HG03460 (cell line): Measurements from ENCODE around the gene PHACTR1.

Experiments used
- ATAC-seq: cut with Tn5 transposase; IDR thresholded peaks from one replicate; pipeline ENCODE4 v1.9.1; 2021; ENCODE audit not compliant: unreplicated experiment

The PHACTR1 gene

DNA sequence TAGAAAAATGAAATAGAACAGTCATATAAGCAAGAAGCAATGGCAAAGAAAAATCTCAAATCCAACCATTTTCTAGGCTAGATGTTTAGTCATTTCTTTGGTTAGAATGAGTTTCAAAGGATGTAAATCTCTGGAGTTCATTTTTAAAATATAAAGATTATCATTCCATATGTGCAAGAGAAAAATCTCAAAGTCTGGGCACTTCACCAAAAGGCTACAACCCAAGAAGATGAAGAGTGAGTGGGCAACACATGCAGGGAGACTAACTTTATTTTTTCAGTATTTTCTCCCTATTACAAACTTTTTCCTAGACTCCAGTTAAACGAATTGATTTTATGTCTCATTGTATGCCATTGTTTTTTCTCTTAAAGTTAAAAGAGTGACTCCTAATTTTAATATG, 83.6 kb downstream of the PHACTR1 start:
- no peak for ATAC-seq

GRCh38 chr6:12801141-12801540, 84.6 kb downstream of the PHACTR1 start:
- ATAC-seq: no peak

GRCh38 chr6:12802440-12802839, 85.9 kb downstream of the PHACTR1 start:
- no peak for ATAC-seq

DNA sequence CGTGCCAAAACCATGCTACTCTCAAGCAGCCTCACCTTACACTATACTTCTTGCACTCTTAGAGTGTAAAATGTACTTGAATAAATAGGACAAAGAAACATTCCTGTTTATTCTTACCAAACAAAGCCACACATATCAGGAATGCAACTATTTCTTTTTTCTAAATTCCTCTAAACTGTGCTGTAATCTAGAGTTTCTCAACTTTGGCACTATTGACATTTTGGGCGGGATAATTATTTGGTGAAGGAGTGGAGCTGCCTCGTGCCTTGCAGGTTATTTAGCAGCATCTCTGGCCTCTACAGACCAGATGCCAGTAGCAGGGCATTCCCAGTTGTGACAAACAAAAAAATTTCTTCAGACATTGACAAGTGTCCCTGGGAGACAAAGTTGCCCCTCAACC, 86.9 kb downstream of the PHACTR1 start:
- ATAC-seq: no peak

- no peak for ATAC-seq
Observed at GRCh38 chr6:12804952-12805645, 88.5 kb downstream of the PHACTR1 start.

DNA sequence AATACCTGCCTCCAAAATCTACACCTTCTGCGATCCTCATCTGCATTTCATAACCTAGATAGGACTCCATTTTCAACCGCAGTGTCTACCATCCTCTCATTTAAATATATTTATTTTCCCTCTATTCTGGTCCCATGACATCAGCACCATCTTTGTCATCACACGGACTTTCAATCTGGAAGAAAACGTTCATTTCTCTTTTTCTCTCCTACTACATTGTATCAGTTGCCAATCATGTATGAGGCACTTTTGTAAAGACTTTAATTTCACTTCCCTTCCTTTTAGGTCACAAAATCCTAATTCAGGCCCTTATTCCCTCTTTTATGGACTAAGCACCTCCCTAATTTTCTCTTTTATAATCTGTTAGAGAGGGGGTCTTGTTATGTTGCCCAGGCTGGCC, 89.6 kb downstream of the PHACTR1 start:
- ATAC-seq: no peak

DNA sequence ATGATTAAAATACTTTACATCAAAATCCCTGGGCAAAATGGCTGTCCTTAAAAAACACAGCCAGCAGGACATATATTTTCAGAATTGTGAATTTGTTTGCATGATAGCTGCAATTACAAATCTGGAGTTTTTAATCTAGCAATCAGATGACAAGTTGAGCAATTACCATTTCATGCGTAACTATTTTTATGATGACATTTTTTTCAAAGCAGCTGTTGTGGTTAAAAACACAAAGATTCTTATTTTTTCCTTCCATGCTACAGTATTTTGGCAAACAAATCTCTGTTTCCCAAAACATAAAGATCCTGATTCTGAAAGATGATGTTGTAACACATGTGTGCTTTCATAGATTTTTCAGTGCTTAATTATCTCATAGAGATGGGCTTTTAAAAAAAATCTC, 90.2 kb downstream of the PHACTR1 start:
- ATAC-seq: no peak

DNA sequence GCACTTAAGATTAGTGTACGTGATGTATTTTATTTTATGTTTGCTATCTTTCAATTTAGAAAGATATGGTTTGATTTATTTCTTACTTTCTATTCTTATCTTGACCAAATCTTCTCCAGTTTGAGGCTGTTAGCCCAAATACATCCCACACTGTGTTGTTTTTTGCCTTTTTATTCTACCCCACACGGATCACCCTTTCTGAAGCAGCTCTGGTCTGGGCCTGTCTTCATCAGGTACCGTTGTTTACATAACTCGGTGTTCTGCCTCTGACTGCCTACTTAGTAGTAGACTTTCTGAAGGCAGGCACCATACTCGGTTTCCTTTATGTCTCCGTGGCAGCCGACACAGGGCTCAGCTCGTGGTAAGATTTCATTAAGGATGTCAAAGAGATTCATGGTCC, 95.0 kb downstream of the PHACTR1 start:
- ATAC-seq: no peak

GRCh38 chr6:12813321-12813720, 96.8 kb downstream of the PHACTR1 start:
- no peak for ATAC-seq

- ATAC-seq: no peak
Observed at GRCh38 chr6:12814015-12814414, 97.4 kb downstream of the PHACTR1 start.

DNA sequence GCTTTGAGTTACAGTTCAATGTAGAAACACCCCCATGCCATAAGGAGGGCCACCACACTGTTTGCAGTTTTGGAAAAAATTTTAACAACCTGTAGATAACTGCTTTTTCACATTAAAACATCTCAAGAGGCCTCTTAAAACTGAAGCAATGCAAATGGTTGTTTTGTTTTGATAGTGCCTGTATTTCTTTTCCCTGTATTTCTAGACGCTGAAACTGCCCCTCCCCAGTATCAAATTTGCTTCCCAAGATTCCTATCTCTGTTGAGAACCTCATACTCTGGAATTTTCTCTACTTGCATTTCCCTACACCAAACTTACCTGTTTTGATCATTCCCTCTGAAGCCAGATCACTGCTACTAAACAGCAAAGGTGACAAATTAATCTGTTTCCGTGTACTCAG, 98.5 kb downstream of the PHACTR1 start:
- ATAC-seq: no peak

GRCh38 chr6:12815884-12816600, 99.5 kb downstream of the PHACTR1 start:
- ATAC-seq: no peak

DNA sequence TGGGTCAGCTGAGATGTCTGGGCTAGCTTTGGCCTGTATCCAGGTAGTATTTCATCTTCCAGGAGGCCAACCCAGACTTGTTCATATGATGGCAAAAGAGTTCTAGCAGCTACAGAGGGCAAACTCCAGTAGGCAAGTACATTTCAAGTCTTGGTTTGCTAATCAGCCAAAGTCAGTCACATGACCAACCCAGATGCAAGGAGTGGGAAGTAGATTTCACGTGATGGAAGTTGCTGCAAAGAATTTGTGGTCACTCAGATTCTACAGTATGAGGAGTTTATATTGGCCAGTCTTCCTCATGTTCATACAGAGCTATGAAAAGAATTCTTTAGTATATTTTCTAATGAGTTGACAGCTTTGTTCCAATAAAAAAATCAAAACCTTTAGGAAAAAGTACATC, 101.8 kb downstream of the PHACTR1 start:
- no peak for ATAC-seq

DNA sequence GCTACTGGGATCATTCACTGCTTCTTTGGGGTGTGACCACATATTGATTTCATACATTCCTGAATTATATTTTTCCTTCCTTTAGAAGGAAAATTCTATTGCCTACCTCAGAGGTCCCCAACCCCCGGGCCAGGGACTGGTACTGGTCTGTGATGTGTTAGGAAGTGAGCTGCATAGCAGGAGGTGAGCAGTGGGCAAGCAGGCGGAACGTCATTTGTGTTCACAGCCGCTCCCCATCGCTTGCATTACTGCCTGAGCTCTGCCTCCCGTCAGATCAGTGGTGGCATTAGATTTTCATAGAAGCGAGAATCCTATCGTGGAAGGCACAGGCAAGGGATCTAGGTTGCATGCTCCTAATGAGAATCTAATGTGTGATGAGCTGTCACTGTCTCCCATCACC, 107.3 kb downstream of the PHACTR1 start:
- no peak for ATAC-seq

DNA sequence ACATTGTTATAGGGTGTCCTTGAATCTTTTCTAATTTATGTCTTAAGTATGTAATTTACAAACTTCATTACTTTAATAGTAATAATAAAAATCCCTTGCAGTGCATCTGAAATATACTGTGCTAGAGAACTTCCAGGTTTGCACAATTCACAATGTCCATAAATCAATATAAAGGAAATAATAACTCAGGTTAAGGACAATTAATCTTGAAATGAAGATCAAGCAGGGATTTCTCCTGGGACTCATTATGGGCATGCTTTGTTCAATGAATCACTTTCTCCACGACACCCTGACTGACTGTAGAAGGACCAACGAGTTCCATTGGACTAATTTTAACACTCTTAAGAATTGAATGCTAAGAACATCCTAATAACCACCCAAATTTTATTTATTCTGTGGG, 110.0 kb downstream of the PHACTR1 start:
- no peak for ATAC-seq

DNA sequence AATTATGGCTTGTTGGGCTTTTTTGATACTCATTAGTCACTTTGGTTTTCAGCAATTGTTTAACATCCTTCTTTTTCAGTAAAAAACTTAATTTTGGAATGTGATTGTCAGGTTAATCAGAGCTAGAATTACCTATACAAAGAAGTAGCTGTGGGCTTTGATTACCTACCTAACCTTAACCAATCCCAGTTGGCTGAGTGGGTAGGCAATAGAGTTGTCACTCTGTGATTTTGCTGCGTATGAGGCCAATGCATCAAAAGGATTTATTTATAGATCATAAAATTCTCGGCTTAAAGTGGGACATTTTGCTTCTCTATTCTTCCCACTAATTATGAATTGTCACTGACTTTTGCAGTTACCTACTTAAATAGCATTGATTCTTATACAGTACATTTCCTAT, 111.4 kb downstream of the PHACTR1 start:
- ATAC-seq: no peak

DNA sequence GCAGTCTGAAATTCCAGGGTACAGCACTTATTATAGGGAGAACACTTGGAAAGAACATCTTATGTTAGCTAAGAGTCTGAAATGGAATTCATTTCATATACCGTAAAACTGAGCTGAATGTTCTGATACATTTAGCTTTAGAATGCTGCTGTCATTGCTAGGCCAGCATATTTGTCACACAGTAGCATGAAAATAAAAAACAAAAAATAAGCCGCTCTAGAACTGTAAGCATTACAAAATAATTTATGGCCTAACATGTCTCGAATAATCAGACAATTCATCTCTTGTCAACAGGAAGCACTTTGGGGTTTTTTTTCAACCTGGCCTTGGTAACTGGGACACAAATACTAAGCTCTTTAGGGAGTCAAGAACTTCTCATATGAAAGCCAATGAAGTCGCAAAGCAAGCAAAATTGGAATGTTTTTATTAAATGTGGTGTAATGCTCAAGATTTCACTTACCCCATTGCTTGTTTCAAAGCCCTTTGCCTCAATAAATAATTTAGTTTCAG, 115.7 kb downstream of the PHACTR1 start:
- ATAC-seq: no peak

DNA sequence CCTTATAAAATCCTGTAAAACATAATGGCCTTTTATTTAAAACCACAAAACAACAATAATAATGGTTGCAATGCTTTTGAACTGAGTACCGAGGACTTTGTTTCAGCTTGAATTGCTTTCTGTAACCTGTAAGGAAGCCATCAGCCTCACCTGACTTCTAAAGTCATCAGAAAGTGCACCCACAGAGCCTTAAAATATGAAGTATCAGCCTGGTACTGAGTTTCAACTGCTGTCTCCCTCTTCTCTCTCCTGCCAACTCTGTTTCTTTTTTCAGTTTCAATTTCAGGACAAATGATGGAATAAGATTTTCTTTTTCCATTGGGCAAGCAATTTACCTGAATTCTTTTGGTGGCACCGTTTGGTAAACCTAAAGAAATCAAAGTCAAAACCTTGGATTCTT, 119.4 kb downstream of the PHACTR1 start:
- no peak for ATAC-seq

DNA sequence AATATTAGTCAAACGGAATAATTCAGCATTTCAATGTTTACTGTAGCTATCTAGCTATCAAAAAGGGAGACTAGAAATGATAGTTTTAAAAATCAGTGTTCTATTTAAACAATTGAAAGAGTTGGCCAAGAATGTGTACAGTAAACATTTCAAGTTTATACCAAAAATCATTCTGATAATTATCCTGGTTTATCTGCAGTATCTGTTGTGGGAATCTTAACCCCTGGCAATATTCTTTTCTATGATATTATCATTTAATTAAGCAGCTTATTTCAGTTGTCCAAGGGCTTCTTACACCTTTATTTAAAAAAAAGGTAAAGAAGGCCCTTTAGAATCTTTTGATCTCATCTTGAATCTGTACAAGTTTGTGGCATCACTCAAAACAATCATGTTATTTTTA, 125.1 kb downstream of the PHACTR1 start:
- ATAC-seq: no peak

GRCh38 chr6:12842114-12842513, 125.5 kb downstream of the PHACTR1 start:
- ATAC-seq: no peak

- no peak for ATAC-seq
Observed at GRCh38 chr6:12842658-12843057, 126.1 kb downstream of the PHACTR1 start.
